Keratinocyte (primary cell): ENCODE results near the gene HIVEP1. TPM values are rescaled to one million over a fixed set of nuclear protein-coding genes. Genes with fewer than 3 reads are reported as not detected.

Experiments
- DNase-seq: peaks from one replicate; pipeline ENCODE4 v3.0.0-alpha.2; 2011; ENCODE audit warnings: low read depth, missing footprints, low spot score
- FAIRE-seq: peaks from 2 replicates; lab custom pipeline; 2011; peaks lifted over from hg19 to GRCh38; lab: Jason Lieb, UNC
- H2AFZ ChIP-seq: 2 replicates; pipeline ENCODE4 v1.6.0; 2012; ENCODE audit warnings: low read length, control low read depth, inconsistent platforms; ENCODE audit not compliant: control insufficient read depth
- H3K27ac ChIP-seq: 2 replicates; pipeline ENCODE4 v1.5.1; 2011; ENCODE audit warnings: low read length; ENCODE audit not compliant: control insufficient read depth, insufficient read depth
- H3K27me3 ChIP-seq: 3 replicates; pipeline ENCODE4 v1.6.0; 2011; ENCODE audit warnings: low read length; ENCODE audit not compliant: control insufficient read depth, insufficient read depth; ENCODE audit errors: extremely low read depth
- H3K36me3 ChIP-seq, 2 experiments: 2 replicates in 1 of 2; 3 replicates in 1 of 2; pipeline ENCODE4 v1.5.1; 2011; ENCODE audit warnings: low read length in 2 of 2, mild to moderate bottlenecking in 1 of 2; ENCODE audit not compliant: control insufficient read depth in 2 of 2, insufficient read depth in 2 of 2; ENCODE audit errors: extremely low read depth in 1 of 2
- H3K4me1 ChIP-seq: 3 replicates; pipeline ENCODE4 v1.5.1; 2011; ENCODE audit warnings: low read length; ENCODE audit not compliant: control insufficient read depth, insufficient read depth; ENCODE audit errors: extremely low read depth
- H3K4me2 ChIP-seq: 3 replicates; pipeline ENCODE4 v1.6.0; 2011; ENCODE audit warnings: low read depth, low read length; ENCODE audit not compliant: control insufficient read depth, insufficient read depth; ENCODE audit errors: extremely low read depth
- H3K4me3 ChIP-seq, 3 experiments: fragments of 200-600 bp in 1 of 3; sonication (generic) in 1 of 3; 2 replicates in 2 of 3; 3 replicates in 1 of 3; pipeline ENCODE4 v1.5.1; 2011 to 2016; ENCODE audit warnings: low read length in 3 of 3, mild to moderate bottlenecking in 3 of 3, control low read depth in 2 of 3, inconsistent platforms in 1 of 3, low read depth in 1 of 3, mixed read lengths in 1 of 3, mixed run types in 1 of 3, moderate library complexity in 1 of 3; ENCODE audit not compliant: control insufficient read depth in 2 of 3, insufficient read depth in 2 of 3; ENCODE audit errors: extremely low read depth in 1 of 3
- H3K79me2 ChIP-seq: 2 replicates; pipeline ENCODE4 v1.6.0; 2012; ENCODE audit warnings: low read length; ENCODE audit not compliant: control insufficient read depth, insufficient read depth
- H3K9ac ChIP-seq: 3 replicates; pipeline ENCODE4 v1.6.0; 2011; ENCODE audit warnings: low read length; ENCODE audit not compliant: control insufficient read depth, insufficient read depth; ENCODE audit errors: extremely low read depth
- H3K9me1 ChIP-seq: 3 replicates; pipeline ENCODE4 v1.6.0; 2011; ENCODE audit warnings: low read length; ENCODE audit not compliant: control insufficient read depth, insufficient read depth; ENCODE audit errors: extremely low read depth
- H3K9me3 ChIP-seq: 2 replicates; pipeline ENCODE4 v1.5.1; 2012; ENCODE audit warnings: low read depth, low read length; ENCODE audit not compliant: control insufficient read depth
- H4K20me1 ChIP-seq: 3 replicates; pipeline ENCODE4 v1.6.0; 2011; ENCODE audit warnings: low read length; ENCODE audit not compliant: control insufficient read depth, insufficient read depth; ENCODE audit errors: extremely low read depth
- EZH2 ChIP-seq: IDR thresholded peaks from one replicate; pipeline ENCODE4 v1.6.1; 2012; ENCODE audit warnings: inconsistent platforms, mild to moderate bottlenecking, low read length, moderate library complexity
- dilution Hi-C: fragments of 300-500 bp; cut with MboI; formaldehyde crosslinking; loops from one replicate; pipeline ENCODE4 v1.7.0; 2020; ENCODE audit warnings: low sequenced_read_pairs; ENCODE audit not compliant: extremely low pct_ligation_motif_present
- polyA plus RNA-seq, 5 experiments: library from polyadenylated mRNA; depleted of rRNA in 3 of 5; stranded (reverse) in 3 of 5; stranded (forward) in 1 of 5; unstranded in 1 of 5; fragments of >200 nt; gene quantifications; 1 replicate in 1 of 5; 2 replicates in 3 of 5; 3 replicates in 1 of 5; pipeline versions ENCODE4 v1.2.1 to v1.2.3, GENCODE V29; 2011 to 2012; ENCODE audit warnings: missing spikeins in 2 of 5, low read depth in 1 of 5, low replicate concordance in 1 of 5
- TF ChIP-seq, protein P1 (sequence below), 3 experiments: IDR thresholded peaks in 1 of 3; conservative IDR thresholded peaks in 1 of 3; optimal IDR thresholded peaks in 1 of 3; 2 replicates in 2 of 3; 3 replicates in 1 of 3; pipeline versions ENCODE3 to v1.5.1; 2011; ENCODE audit warnings: low read length in 3 of 3, mild to moderate bottlenecking in 3 of 3, moderate library complexity in 2 of 3, control low read depth in 1 of 3, inconsistent platforms in 1 of 3; ENCODE audit not compliant: insufficient read depth in 2 of 3; ENCODE audit errors: extremely low read depth in 1 of 3

HIVEP1 gene
- polyA plus RNA-seq, 1 donor (not counting 4 experiments of a cell fraction or from before 2014, with no cell fraction given), result 13.7 TPM

GRCh38 chr6:12173181-12173580 lies 161.1 kb downstream of the HIVEP1 start:
- Histone ChIP-seq H3K9ac (no peak overlapping the region), H3K27me3 (no peaks in the 10 kb centered on the region), H3K36me3 (no peaks in the 10 kb centered on the region), H3K27ac (no peak overlapping the region), H4K20me1 (no peaks in the 10 kb centered on the region), H3K4me2 (no peak overlapping the region), H2AFZ (no peak overlapping the region), H3K79me2 (no peaks in the 10 kb centered on the region), H3K4me3 (no peak overlapping the region), H3K9me3 (no peaks in the 10 kb centered on the region), H3K9me1 (no peaks in the 10 kb centered on the region), H3K4me1 (peaks cover 5% of the 10 kb centered on the region)
- no peak for FAIRE-seq
- no peak for DNase-seq
- no peak for TF ChIP-seq EZH2
- TF ChIP-seq, protein P1, sequence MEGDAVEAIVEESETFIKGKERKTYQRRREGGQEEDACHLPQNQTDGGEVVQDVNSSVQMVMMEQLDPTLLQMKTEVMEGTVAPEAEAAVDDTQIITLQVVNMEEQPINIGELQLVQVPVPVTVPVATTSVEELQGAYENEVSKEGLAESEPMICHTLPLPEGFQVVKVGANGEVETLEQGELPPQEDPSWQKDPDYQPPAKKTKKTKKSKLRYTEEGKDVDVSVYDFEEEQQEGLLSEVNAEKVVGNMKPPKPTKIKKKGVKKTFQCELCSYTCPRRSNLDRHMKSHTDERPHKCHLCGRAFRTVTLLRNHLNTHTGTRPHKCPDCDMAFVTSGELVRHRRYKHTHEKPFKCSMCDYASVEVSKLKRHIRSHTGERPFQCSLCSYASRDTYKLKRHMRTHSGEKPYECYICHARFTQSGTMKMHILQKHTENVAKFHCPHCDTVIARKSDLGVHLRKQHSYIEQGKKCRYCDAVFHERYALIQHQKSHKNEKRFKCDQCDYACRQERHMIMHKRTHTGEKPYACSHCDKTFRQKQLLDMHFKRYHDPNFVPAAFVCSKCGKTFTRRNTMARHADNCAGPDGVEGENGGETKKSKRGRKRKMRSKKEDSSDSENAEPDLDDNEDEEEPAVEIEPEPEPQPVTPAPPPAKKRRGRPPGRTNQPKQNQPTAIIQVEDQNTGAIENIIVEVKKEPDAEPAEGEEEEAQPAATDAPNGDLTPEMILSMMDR (optimal IDR thresholded peaks at IDR 0.05 in 1 of 3, IDR thresholded peaks at IDR 0.05 in 1 of 3, conservative IDR thresholded peaks at IDR 0.05 in 1 of 3; ENCODE audit: extremely low read depth in 1 of 3, insufficient read depth in 2 of 3, low read length in 3 of 3), result no peak
- dilution Hi-C loops, result no loop called here

- no peak for FAIRE-seq
- Histone ChIP-seq H3K9me3 (no peaks in the 10 kb centered on the region), H3K9me1 (no peaks in the 10 kb centered on the region), H4K20me1 (no peaks in the 10 kb centered on the region), H3K27ac (no peak overlapping the region), H3K4me2 (no peak overlapping the region), H3K79me2 (no peaks in the 10 kb centered on the region), H3K4me1 (peaks cover 5% of the 10 kb centered on the region), H2AFZ (no peak overlapping the region), H3K36me3 (no peaks in the 10 kb centered on the region), H3K4me3 (no peak overlapping the region), H3K9ac (no peak overlapping the region), H3K27me3 (no peaks in the 10 kb centered on the region)
- DNase-seq, result no peak
- dilution Hi-C loops, result no loop called here
- TF ChIP-seq, protein P1 (optimal IDR thresholded peaks at IDR 0.05 in 1 of 3, IDR thresholded peaks at IDR 0.05 in 1 of 3, conservative IDR thresholded peaks at IDR 0.05 in 1 of 3; ENCODE audit: extremely low read depth in 1 of 3, insufficient read depth in 2 of 3, low read length in 3 of 3), result no peak
Observed at GRCh38 chr6:12173661-12174060, 161.5 kb downstream of the HIVEP1 start.
